SK-N-SH treated with all-trans-retinoic acid at 6 μM for 48 hours (cell line): ENCODE measurements around the gene SEMA5A.

Experiments
- ATAC-seq: fragments of 200-7000 bp; cut with Tn5 transposase; 3 replicates; pipeline ENCODE4 v1.9.1; 2020; ENCODE audit warnings: mild to moderate bottlenecking, moderate library complexity
- ARNTL ChIP-seq: fragments of 450-650 bp; formaldehyde crosslinking; IDR thresholded peaks from 2 replicates; pipeline ENCODE4 v1.5.0; 2020; ENCODE audit warnings: low read depth, mild to moderate bottlenecking, moderate library complexity, borderline replicate concordance
- BACH2 ChIP-seq: fragments of 250-450 bp; sonication (Bioruptor Pico); IDR thresholded peaks from 2 replicates; pipeline ENCODE4 v1.9.0; 2021; ENCODE audit warnings: mild to moderate bottlenecking, borderline replicate concordance
- CREB5 ChIP-seq: fragments of 250-450 bp; sonication (Bioruptor Pico); IDR thresholded peaks from 2 replicates; pipeline ENCODE4 v1.5.1; 2020; ENCODE audit warnings: low read depth, mild to moderate bottlenecking, moderate library complexity
- CSDC2 ChIP-seq: fragments of 250-450 bp; sonication (Bioruptor Pico); IDR thresholded peaks from 2 replicates; pipeline ENCODE4 v1.5.0; 2020; ENCODE audit warnings: mild to moderate bottlenecking, moderate library complexity
- ESRRG ChIP-seq: fragments of 250-450 bp; sonication (Bioruptor Pico); IDR thresholded peaks from 2 replicates; pipeline ENCODE4 v1.6.1; 2021; ENCODE audit warnings: mild to moderate bottlenecking
- GLIS3 ChIP-seq: fragments of 250-450 bp; sonication (Bioruptor Pico); IDR thresholded peaks from 2 replicates; pipeline ENCODE4 v1.5.0; 2020; ENCODE audit warnings: mild to moderate bottlenecking, moderate library complexity
- ISL1 ChIP-seq: fragments of 250-450 bp; sonication (Bioruptor Pico); IDR thresholded peaks from 2 replicates; pipeline ENCODE4 v2.1.2; 2022; ENCODE audit warnings: mild to moderate bottlenecking, moderate library complexity
- OSR1 ChIP-seq: fragments of 250-450 bp; sonication (Bioruptor Pico); IDR thresholded peaks from 2 replicates; pipeline ENCODE4 v1.8.0; 2022; ENCODE audit warnings: moderate library complexity, mild to moderate bottlenecking, inconsistent platforms
- PPARA ChIP-seq: fragments of 250-450 bp; sonication (Bioruptor Pico); IDR thresholded peaks from 2 replicates; pipeline ENCODE4 v1.5.0; 2020; ENCODE audit warnings: mild to moderate bottlenecking, borderline replicate concordance
- RARB ChIP-seq: fragments of 250-450 bp; sonication (Bioruptor Pico); IDR thresholded peaks from 2 replicates; pipeline ENCODE4 v1.8.0; 2021; ENCODE audit warnings: mild to moderate bottlenecking, moderate library complexity
- SNAI2 ChIP-seq: fragments of 250-450 bp; sonication (Bioruptor Pico); IDR thresholded peaks from 2 replicates; pipeline ENCODE4 v1.5.0; 2020; ENCODE audit warnings: mild to moderate bottlenecking, moderate library complexity
- TCF4 ChIP-seq: fragments of 250-450 bp; sonication (Bioruptor Pico); IDR thresholded peaks from 2 replicates; pipeline ENCODE4 v1.8.0; 2021; ENCODE audit warnings: mild to moderate bottlenecking, moderate library complexity, borderline replicate concordance
- TOX ChIP-seq: fragments of 250-450 bp; sonication (Bioruptor Pico); IDR thresholded peaks from 2 replicates; pipeline ENCODE4 v1.8.0; 2021; ENCODE audit warnings: mild to moderate bottlenecking, moderate library complexity, borderline replicate concordance
- ZC3H10 ChIP-seq: fragments of 250-450 bp; sonication (Bioruptor Pico); IDR thresholded peaks from 2 replicates; pipeline ENCODE4 v1.5.1; 2021; ENCODE audit warnings: mild to moderate bottlenecking, moderate library complexity
- ZFP3 ChIP-seq: fragments of 250-450 bp; sonication (Bioruptor Pico); IDR thresholded peaks from 2 replicates; pipeline ENCODE4 v1.5.0; 2020; ENCODE audit warnings: mild to moderate bottlenecking, moderate library complexity
- ZFP30 ChIP-seq: fragments of 450-650 bp; formaldehyde crosslinking; IDR thresholded peaks from 2 replicates; pipeline ENCODE4 v1.5.0; 2022; ENCODE audit warnings: mild to moderate bottlenecking, moderate library complexity
- ZNF565 ChIP-seq: fragments of 450-650 bp; formaldehyde crosslinking; conservative IDR thresholded peaks from 2 replicates; pipeline ENCODE4 v1.5.0; 2020; ENCODE audit warnings: low read depth, mild to moderate bottlenecking, moderate library complexity
- ZNF70 ChIP-seq: fragments of 450-650 bp; formaldehyde crosslinking; IDR thresholded peaks from 2 replicates; pipeline ENCODE4 v1.5.0; 2020; ENCODE audit warnings: mild to moderate bottlenecking, moderate library complexity
- ZNF8 ChIP-seq: fragments of 450-650 bp; formaldehyde crosslinking; IDR thresholded peaks from 2 replicates; pipeline ENCODE4 v1.5.0; 2020; ENCODE audit warnings: mild to moderate bottlenecking, moderate library complexity
- TF ChIP-seq, protein P1 (sequence below): fragments of 250-450 bp; sonication (Bioruptor Pico); IDR thresholded peaks from 2 replicates; pipeline ENCODE4 v1.5.0; 2020; ENCODE audit warnings: mild to moderate bottlenecking, moderate library complexity
- TF ChIP-seq, protein P2 (sequence below): fragments of 250-450 bp; sonication (Bioruptor Pico); IDR thresholded peaks from 2 replicates; pipeline ENCODE4 v1.8.0; 2021; ENCODE audit warnings: low read depth, mild to moderate bottlenecking, moderate library complexity, borderline replicate concordance
- TF ChIP-seq, protein P3 (sequence below): fragments of 250-450 bp; sonication (Bioruptor Pico); IDR thresholded peaks from 2 replicates; pipeline ENCODE4 v1.8.0; 2020; ENCODE audit warnings: mild to moderate bottlenecking, moderate library complexity, borderline replicate concordance
- TF ChIP-seq, protein P4 (sequence below): fragments of 250-450 bp; sonication (Bioruptor Pico); IDR thresholded peaks from 2 replicates; pipeline ENCODE4 v1.5.1; 2021; ENCODE audit warnings: mild to moderate bottlenecking, moderate library complexity

Gene SEMA5A

DNA sequence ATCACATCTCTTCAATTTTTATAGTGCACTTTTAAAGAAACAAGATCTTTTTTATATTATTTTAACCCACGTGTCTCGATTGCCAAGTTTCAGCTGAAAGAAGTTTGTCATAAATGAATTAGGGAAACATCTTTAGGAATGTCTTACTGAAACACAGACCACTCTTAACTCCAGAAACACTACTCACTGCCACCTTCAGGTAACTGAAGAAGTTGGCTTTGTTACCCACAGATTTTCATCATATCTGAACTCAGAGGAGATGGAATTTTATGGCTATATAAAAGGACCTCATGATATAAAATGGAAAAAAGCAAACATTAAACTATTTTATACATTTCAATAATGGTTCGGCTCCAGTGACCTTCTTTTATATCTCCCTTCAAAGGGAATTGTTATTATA lies 158.0 kb downstream of the SEMA5A start:
- ATAC-seq: peak; percentile 69
- TF ChIP-seq ZC3H10 (CRISPR knock-in tag) (no peak), TCF4 (CRISPR knock-in tag) (no peak), SNAI2 (CRISPR knock-in tag) (no peak), ZFP3 (no peak), CREB5 (CRISPR knock-in tag) (no peak), ZNF565 (CRISPR knock-in tag) (no peak), BACH2 (no peak), CSDC2 (no peak), ZFP30 (CRISPR knock-in tag) (no peak), GLIS3 (CRISPR knock-in tag) (no peak), ISL1 (no peak), OSR1 (CRISPR knock-in tag) (no peak), ZNF70 (CRISPR knock-in tag) (no peak), RARB (CRISPR knock-in tag) (no peak), ARNTL (CRISPR knock-in tag) (no peak), ZNF8 (CRISPR knock-in tag) (no peak), TOX (no peak)
- TF ChIP-seq, protein P1, sequence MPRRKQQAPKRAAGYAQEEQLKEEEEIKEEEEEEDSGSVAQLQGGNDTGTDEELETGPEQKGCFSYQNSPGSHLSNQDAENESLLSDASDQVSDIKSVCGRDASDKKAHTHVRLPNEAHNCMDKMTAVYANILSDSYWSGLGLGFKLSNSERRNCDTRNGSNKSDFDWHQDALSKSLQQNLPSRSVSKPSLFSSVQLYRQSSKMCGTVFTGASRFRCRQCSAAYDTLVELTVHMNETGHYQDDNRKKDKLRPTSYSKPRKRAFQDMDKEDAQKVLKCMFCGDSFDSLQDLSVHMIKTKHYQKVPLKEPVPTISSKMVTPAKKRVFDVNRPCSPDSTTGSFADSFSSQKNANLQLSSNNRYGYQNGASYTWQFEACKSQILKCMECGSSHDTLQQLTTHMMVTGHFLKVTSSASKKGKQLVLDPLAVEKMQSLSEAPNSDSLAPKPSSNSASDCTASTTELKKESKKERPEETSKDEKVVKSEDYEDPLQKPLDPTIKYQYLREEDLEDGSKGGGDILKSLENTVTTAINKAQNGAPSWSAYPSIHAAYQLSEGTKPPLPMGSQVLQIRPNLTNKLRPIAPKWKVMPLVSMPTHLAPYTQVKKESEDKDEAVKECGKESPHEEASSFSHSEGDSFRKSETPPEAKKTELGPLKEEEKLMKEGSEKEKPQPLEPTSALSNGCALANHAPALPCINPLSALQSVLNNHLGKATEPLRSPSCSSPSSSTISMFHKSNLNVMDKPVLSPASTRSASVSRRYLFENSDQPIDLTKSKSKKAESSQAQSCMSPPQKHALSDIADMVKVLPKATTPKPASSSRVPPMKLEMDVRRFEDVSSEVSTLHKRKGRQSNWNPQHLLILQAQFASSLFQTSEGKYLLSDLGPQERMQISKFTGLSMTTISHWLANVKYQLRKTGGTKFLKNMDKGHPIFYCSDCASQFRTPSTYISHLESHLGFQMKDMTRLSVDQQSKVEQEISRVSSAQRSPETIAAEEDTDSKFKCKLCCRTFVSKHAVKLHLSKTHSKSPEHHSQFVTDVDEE (CRISPR knock-in tag): no peak
- TF ChIP-seq, protein P2, sequence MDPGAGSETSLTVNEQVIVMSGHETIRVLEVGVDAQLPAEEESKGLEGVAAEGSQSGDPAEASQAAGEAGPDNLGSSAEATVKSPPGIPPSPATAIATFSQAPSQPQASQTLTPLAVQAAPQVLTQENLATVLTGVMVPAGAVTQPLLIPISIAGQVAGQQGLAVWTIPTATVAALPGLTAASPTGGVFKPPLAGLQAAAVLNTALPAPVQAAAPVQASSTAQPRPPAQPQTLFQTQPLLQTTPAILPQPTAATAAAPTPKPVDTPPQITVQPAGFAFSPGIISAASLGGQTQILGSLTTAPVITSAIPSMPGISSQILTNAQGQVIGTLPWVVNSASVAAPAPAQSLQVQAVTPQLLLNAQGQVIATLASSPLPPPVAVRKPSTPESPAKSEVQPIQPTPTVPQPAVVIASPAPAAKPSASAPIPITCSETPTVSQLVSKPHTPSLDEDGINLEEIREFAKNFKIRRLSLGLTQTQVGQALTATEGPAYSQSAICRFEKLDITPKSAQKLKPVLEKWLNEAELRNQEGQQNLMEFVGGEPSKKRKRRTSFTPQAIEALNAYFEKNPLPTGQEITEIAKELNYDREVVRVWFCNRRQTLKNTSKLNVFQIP: no peak
- TF ChIP-seq, protein P3, sequence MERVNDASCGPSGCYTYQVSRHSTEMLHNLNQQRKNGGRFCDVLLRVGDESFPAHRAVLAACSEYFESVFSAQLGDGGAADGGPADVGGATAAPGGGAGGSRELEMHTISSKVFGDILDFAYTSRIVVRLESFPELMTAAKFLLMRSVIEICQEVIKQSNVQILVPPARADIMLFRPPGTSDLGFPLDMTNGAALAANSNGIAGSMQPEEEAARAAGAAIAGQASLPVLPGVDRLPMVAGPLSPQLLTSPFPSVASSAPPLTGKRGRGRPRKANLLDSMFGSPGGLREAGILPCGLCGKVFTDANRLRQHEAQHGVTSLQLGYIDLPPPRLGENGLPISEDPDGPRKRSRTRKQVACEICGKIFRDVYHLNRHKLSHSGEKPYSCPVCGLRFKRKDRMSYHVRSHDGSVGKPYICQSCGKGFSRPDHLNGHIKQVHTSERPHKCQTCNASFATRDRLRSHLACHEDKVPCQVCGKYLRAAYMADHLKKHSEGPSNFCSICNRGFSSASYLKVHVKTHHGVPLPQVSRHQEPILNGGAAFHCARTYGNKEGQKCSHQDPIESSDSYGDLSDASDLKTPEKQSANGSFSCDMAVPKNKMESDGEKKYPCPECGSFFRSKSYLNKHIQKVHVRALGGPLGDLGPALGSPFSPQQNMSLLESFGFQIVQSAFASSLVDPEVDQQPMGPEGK (CRISPR knock-in tag): no peak

- no peak for ATAC-seq
- TF ChIP-seq ZNF70 (CRISPR knock-in tag): no peak
- TF ChIP-seq ESRRG: no peak
- TF ChIP-seq, protein P3 (CRISPR knock-in tag): no peak
- no peak for TF ChIP-seq OSR1 (CRISPR knock-in tag)
- TF ChIP-seq, protein P1 (CRISPR knock-in tag): no peak
- no peak for TF ChIP-seq TCF4 (CRISPR knock-in tag)
- no peak for TF ChIP-seq CREB5 (CRISPR knock-in tag)
- TF ChIP-seq PPARA (CRISPR knock-in tag): no peak
- no peak for TF ChIP-seq CSDC2
- TF ChIP-seq SNAI2 (CRISPR knock-in tag): no peak
- TF ChIP-seq TOX: no peak
- no peak for TF ChIP-seq RARB (CRISPR knock-in tag)
- TF ChIP-seq GLIS3 (CRISPR knock-in tag): no peak
- no peak for TF ChIP-seq ZFP3
- no peak for TF ChIP-seq ZNF565 (CRISPR knock-in tag)
- TF ChIP-seq, protein P4, sequence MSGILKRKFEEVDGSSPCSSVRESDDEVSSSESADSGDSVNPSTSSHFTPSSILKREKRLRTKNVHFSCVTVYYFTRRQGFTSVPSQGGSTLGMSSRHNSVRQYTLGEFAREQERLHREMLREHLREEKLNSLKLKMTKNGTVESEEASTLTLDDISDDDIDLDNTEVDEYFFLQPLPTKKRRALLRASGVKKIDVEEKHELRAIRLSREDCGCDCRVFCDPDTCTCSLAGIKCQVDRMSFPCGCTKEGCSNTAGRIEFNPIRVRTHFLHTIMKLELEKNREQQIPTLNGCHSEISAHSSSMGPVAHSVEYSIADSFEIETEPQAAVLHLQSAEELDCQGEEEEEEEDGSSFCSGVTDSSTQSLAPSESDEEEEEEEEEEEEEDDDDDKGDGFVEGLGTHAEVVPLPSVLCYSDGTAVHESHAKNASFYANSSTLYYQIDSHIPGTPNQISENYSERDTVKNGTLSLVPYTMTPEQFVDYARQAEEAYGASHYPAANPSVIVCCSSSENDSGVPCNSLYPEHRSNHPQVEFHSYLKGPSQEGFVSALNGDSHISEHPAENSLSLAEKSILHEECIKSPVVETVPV: no peak
- TF ChIP-seq ZFP30 (CRISPR knock-in tag): no peak
- no peak for TF ChIP-seq ZNF8 (CRISPR knock-in tag)
Measured at GRCh38 chr5:9386945-9387344, 158.9 kb downstream of the SEMA5A start.
